Right lobe of liver (tissue), 6 donors: Measurements from ENCODE around the gene DENND2C. TPM values are rescaled to one million over a fixed set of nuclear protein-coding genes. Genes with fewer than 3 reads are reported as not detected.

Experiments used
- ATAC-seq, 4 donors: fragments of 200-7000 bp; cut with Tn5 transposase; one replicate each; pipeline ENCODE4 v1.9.1; 2020; ENCODE audit warnings: mild to moderate bottlenecking in 4 of 4, moderate library complexity in 4 of 4
- DNase-seq, 3 donors: peaks; one replicate each; pipeline ENCODE4 v3.0.0-alpha.2; 2020
- H3K27ac ChIP-seq, 3 donors: fragments of 200-600 bp; one replicate each; pipeline ENCODE4 v1.8.0; 2022
- H3K27me3 ChIP-seq, 2 donors: fragments of 200-600 bp; one replicate each; pipeline ENCODE4 v1.8.0; 2022
- H3K36me3 ChIP-seq, 4 donors: fragments of 200-600 bp; sonication (generic) in 1 of 4; one replicate each; pipeline versions ENCODE4 v1.5.1 to v1.8.0; 2017 to 2022; ENCODE audit warnings: control low read depth in 1 of 4
- H3K4me1 ChIP-seq, 4 donors: fragments of 200-600 bp; sonication (generic) in 1 of 4; one replicate each; pipeline versions ENCODE4 v1.5.1 to v1.8.0; 2017 to 2022; ENCODE audit warnings: control low read depth in 1 of 4
- H3K4me3 ChIP-seq, 3 donors: fragments of 200-600 bp; one replicate each; pipeline ENCODE4 v1.8.0; 2022
- H3K9me3 ChIP-seq, 4 donors: fragments of 200-600 bp; sonication (generic) in 1 of 4; one replicate each; pipeline versions ENCODE4 v1.5.1 to v1.8.0; 2017 to 2022; ENCODE audit warnings: control low read depth in 1 of 4
- CTCF ChIP-seq, 4 donors: fragments of 200-600 bp in 3 of 4; fragments of 450-650 bp in 1 of 4; IDR thresholded peaks; one replicate each; pipeline versions ENCODE4 v1.5.1 to v1.8.0; 2016 to 2022; ENCODE audit warnings: antibody characterized with exemption in 4 of 4, mild to moderate bottlenecking in 2 of 4
- POLR2A ChIP-seq: fragments of 450-650 bp; IDR thresholded peaks from one replicate; pipeline ENCODE4 v1.6.1; 2017; ENCODE audit warnings: antibody characterized with exemption, mild to moderate bottlenecking
- WGBS: methylation state at CpG from one replicate; pipeline ENCODE4 v1.1.6; 2018; ENCODE audit warnings: low coverage, low lambda C conversion rate; ENCODE audit not compliant: insufficient coverage; ENCODE audit errors: missing lambda C conversion rate; 5-methylcytosine and 5-hydroxymethylcytosine counted together
- intact Hi-C, 2 donors: fragments of 100-400 bp; cut with DNase I; formaldehyde crosslinking; loops; one replicate each; pipeline versions ENCODE4 v1.11.2 to v1.14.1; 2022
- total RNA-seq, 6 experiments: library from RNA; depleted of rRNA in 2 of 6; stranded (reverse); fragments of >200 nt in 2 of 6; fragmentation: NEBNext Ultra II Directional in 3 of 6; extraction: Animal tissue kit (Norgen Biotek cat#: 25700) in 3 of 6; gene quantifications; one replicate each; pipeline versions ENCODE4 v1.1.0 to v1.2.4, GENCODE V29; 2016 to 2023
- donor health status: DM: no; HTN: yes; CAD: no.
- donor health status: DM: no; HTN: no; CAD: no.
- donor health status: DM: no; HTN: no; CAD: no.
- donor health status: DM: no; HTN: yes; CAD: no.
- donor health status: DM: no; HTN: yes; CAD: no.

Gene DENND2C
- total RNA-seq, 6 experiments from 2014 or later = 2.5 to 5.1 (median 4.4) TPM

- H3K4me1 ChIP-seq = no peaks in the 10 kb centered on the region
- no peak overlapping the region for H3K27ac ChIP-seq
- no peak for ATAC-seq
- no peaks in the 10 kb centered on the region for H3K27me3 ChIP-seq
- H3K36me3 ChIP-seq = no peaks in the 10 kb centered on the region
- no peak for DNase-seq
- H3K9me3 ChIP-seq = no peaks in the 10 kb centered on the region
- intact Hi-C loops = no loop called here
- no peak for TF ChIP-seq CTCF (IDR thresholded peaks at IDR 0.05)
- no peak overlapping the region for H3K4me3 ChIP-seq
These were observed 37.4 kb downstream of the DENND2C start for GRCh38 chr1:114632427-114632826.

GRCh38 chr1:114627107-114627506, 42.7 kb downstream of the DENND2C start:
- Histone ChIP-seq H3K4me3 (no peak overlapping the region), H3K27ac (no peak overlapping the region), H3K9me3 (no peaks in the 10 kb centered on the region), H3K27me3 (no peaks in the 10 kb centered on the region), H3K4me1 (no peaks in the 10 kb centered on the region), H3K36me3 (no peaks in the 10 kb centered on the region)
- DNase-seq (no peak), ATAC-seq (peak in 1 of 4 donors; percentile 28)
- intact Hi-C loops = no loop called here
- WGBS = 19% methylated on average over 2 of the region's 2 CpGs
- TF ChIP-seq CTCF (IDR thresholded peaks at IDR 0.05) = no peak
- no peak for TF ChIP-seq POLR2A

GRCh38 chr1:114623364-114623763, 46.5 kb downstream of the DENND2C start:
- H3K27me3 ChIP-seq = no peaks in the 10 kb centered on the region
- no peak overlapping the region for H3K27ac ChIP-seq
- no peaks in the 10 kb centered on the region for H3K36me3 ChIP-seq
- no peaks in the 10 kb centered on the region for H3K9me3 ChIP-seq
- DNase-seq (no peak), ATAC-seq (no peak)
- TF ChIP-seq CTCF (IDR thresholded peaks at IDR 0.05) = no peak
- no peak for TF ChIP-seq POLR2A
- WGBS = 79% methylated on average over 5 of the region's 5 CpGs
- intact Hi-C loops = no loop called here
- no peak overlapping the region for H3K4me3 ChIP-seq
- H3K4me1 ChIP-seq = no peaks in the 10 kb centered on the region

- H3K9me3 ChIP-seq = no peaks in the 10 kb centered on the region
- no peak overlapping the region for H3K27ac ChIP-seq
- no peak for TF ChIP-seq POLR2A
- TF ChIP-seq CTCF (IDR thresholded peaks at IDR 0.05) = no peak
- H3K4me1 ChIP-seq = no peaks in the 10 kb centered on the region
- H3K4me3 ChIP-seq = no peak overlapping the region
- intact Hi-C loops = no loop called here
- no peaks in the 10 kb centered on the region for H3K27me3 ChIP-seq
- no peak for ATAC-seq
- H3K36me3 ChIP-seq = peaks cover 0 to 4% (median 0%) of the 10 kb centered on the region in 4 donors
- no peak for DNase-seq
- WGBS = 85% methylated on average over 2 of the region's 2 CpGs
These were observed 49.4 kb downstream of the DENND2C start for GRCh38 chr1:114620419-114620818.

GRCh38 chr1:114618606-114619005, 51.2 kb downstream of the DENND2C start:
- Histone ChIP-seq H3K4me3 (no peak overlapping the region), H3K9me3 (no peaks in the 10 kb centered on the region), H3K27ac (no peak overlapping the region), H3K4me1 (no peaks in the 10 kb centered on the region), H3K27me3 (no peaks in the 10 kb centered on the region), H3K36me3 (peaks cover 0 to 7% (median 0%) of the 10 kb centered on the region in 4 donors)
- intact Hi-C loops = no loop called here
- no peak for DNase-seq
- no peak for TF ChIP-seq CTCF (IDR thresholded peaks at IDR 0.05)
- no peak for TF ChIP-seq POLR2A
- peak in 1 of 4 donors; percentile 40 for ATAC-seq
